Chondrocyte (in vitro differentiated cells): ENCODE data around the gene EPB41L3. TPM values are rescaled to one million over a fixed set of nuclear protein-coding genes. Genes with fewer than 3 reads are reported as not detected.

ENCODE experiments used
- DNase-seq: peaks from one replicate; pipeline ENCODE4 v3.0.0; 2021; ENCODE audit warnings: mixed read lengths, low spot score
- H3K27ac Mint-ChIP-seq: one replicate; pipeline ENCODE4 v1.8.0; 2021; ENCODE audit warnings: mild to moderate bottlenecking, moderate library complexity, mixed read lengths; ENCODE audit not compliant: unreplicated experiment
- H3K27me3 Mint-ChIP-seq: 2 replicates; pipeline ENCODE4 v1.8.0; 2021; ENCODE audit warnings: low read depth, mixed read lengths
- H3K36me3 Mint-ChIP-seq: 2 replicates; pipeline ENCODE4 v1.8.0; 2021; ENCODE audit warnings: low read depth, mixed read lengths
- H3K4me1 Mint-ChIP-seq: 2 replicates; pipeline ENCODE4 v1.8.0; 2021; ENCODE audit warnings: low read depth, mild to moderate bottlenecking, mixed read lengths
- H3K4me3 Mint-ChIP-seq: one replicate; pipeline ENCODE4 v1.8.0; 2021; ENCODE audit warnings: mild to moderate bottlenecking, moderate library complexity, mixed read lengths; ENCODE audit not compliant: unreplicated experiment
- H3K9me3 Mint-ChIP-seq: 2 replicates; pipeline ENCODE4 v1.8.0; 2021; ENCODE audit warnings: low read depth, mixed read lengths
- total RNA-seq: library from RNA; stranded (reverse); gene quantifications from 3 replicates; pipeline ENCODE4 v1.2.1, GENCODE V29; 2021
- TF ChIP-seq, protein P1 (sequence below): fragments of 200-600 bp; sonication (generic); IDR thresholded peaks from 2 replicates; pipeline ENCODE4 v1.5.0; 2021; ENCODE audit warnings: antibody characterized with exemption, mild to moderate bottlenecking, moderate library complexity

The EPB41L3 gene
- total RNA-seq, 1 donor from 2014 or later: 61.1 TPM

DNA sequence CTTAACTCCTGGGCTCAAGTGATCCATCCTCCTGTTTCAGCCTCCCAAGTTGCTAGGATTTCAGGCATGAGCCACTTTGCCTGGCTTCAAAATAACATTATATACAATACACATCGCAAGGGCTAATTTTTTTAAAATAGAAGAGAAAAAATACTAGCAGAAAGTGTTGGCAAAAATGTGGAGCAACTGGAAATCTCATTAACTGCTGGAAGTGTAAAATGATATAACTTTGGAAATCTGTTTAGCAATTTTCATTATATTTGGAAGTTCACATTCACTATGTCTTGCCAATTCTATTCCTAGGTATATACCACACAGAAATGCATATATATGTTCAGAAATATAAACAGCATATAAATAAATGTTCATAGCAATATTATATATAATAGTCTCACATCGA lies 193.2 kb downstream of the EPB41L3 start:
- no peak for DNase-seq

More for the DNA sequence above, 193.2 kb downstream of the EPB41L3 start:
- Mint-ChIP-seq H3K4me1 (no peaks in the 10 kb centered on the region), H3K4me3 (no peak overlapping the region), H3K27ac (no peak overlapping the region), H3K27me3 (peaks cover 6% of the 10 kb centered on the region), H3K9me3 (peaks cover 16% of the 10 kb centered on the region), H3K36me3 (no peaks in the 10 kb centered on the region)
- TF ChIP-seq, protein P1, sequence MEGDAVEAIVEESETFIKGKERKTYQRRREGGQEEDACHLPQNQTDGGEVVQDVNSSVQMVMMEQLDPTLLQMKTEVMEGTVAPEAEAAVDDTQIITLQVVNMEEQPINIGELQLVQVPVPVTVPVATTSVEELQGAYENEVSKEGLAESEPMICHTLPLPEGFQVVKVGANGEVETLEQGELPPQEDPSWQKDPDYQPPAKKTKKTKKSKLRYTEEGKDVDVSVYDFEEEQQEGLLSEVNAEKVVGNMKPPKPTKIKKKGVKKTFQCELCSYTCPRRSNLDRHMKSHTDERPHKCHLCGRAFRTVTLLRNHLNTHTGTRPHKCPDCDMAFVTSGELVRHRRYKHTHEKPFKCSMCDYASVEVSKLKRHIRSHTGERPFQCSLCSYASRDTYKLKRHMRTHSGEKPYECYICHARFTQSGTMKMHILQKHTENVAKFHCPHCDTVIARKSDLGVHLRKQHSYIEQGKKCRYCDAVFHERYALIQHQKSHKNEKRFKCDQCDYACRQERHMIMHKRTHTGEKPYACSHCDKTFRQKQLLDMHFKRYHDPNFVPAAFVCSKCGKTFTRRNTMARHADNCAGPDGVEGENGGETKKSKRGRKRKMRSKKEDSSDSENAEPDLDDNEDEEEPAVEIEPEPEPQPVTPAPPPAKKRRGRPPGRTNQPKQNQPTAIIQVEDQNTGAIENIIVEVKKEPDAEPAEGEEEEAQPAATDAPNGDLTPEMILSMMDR: no peak

Other genes starting within 250 kb of the EPB41L3 start
- 11.9 to 14.3 TPM (median 12.9 TPM) in 3 replicates for gene ZBTB14, start 248.3 kb downstream of the EPB41L3 start, total RNA-seq